Vagina (tissue), 2 donors: ENCODE data around the gene HRH2. TPM values are rescaled to one million over a fixed set of nuclear protein-coding genes. Genes with fewer than 3 reads are reported as not detected.

Experiments
- DNase-seq, 2 donors: peaks; one replicate each; pipeline ENCODE4 v3.0.0-alpha.2; 2017; ENCODE audit errors: extremely low spot score in 2 of 2
- H3K27ac ChIP-seq: fragments of 200-600 bp; sonication (generic); one replicate; pipeline ENCODE4 v1.5.1; 2019
- H3K27me3 ChIP-seq: fragments of 200-600 bp; sonication (generic); one replicate; pipeline ENCODE4 v1.5.1; 2019
- H3K36me3 ChIP-seq, 2 donors: fragments of 200-600 bp; sonication (generic); one replicate each; pipeline ENCODE4 v1.5.1; 2017 to 2019
- H3K4me1 ChIP-seq: fragments of 200-600 bp; sonication (generic); one replicate; pipeline ENCODE4 v1.5.1; 2019
- H3K4me3 ChIP-seq, 2 donors: fragments of 200-600 bp; sonication (generic); 1 replicate in 1 of 2; 2 replicates in 1 of 2; pipeline ENCODE4 v1.5.1; 2016 to 2019
- H3K9me3 ChIP-seq: fragments of 200-600 bp; sonication (generic); one replicate; pipeline ENCODE4 v1.5.1; 2019
- CTCF ChIP-seq, 3 experiments: fragments of 450-650 bp in 2 of 3; fragments of 200-600 bp in 1 of 3; sonication (generic) in 1 of 3; IDR thresholded peaks; one replicate each; pipeline ENCODE4 v1.5.1; 2017 to 2019; ENCODE audit warnings: antibody characterized with exemption in 3 of 3, mild to moderate bottlenecking in 2 of 3, moderate library complexity in 2 of 3
- POLR2A ChIP-seq, 2 donors: fragments of 450-650 bp; IDR thresholded peaks; one replicate each; pipeline ENCODE4 v1.6.1; 2017; ENCODE audit warnings: antibody characterized with exemption in 2 of 2, mild to moderate bottlenecking in 2 of 2, moderate library complexity in 2 of 2
- POLR2AphosphoS5 ChIP-seq, 2 donors: sonication (generic); formaldehyde crosslinking; IDR thresholded peaks; one replicate each; pipeline ENCODE4 v1.9.0; 2017; ENCODE audit warnings: antibody characterized with exemption in 2 of 2, mild to moderate bottlenecking in 2 of 2, low read depth in 1 of 2; ENCODE audit not compliant: insufficient read depth in 1 of 2
- intact Hi-C: fragments of 100-400 bp; cut with DNase I; formaldehyde crosslinking; loops from one replicate; pipeline ENCODE4 v1.15.1; 2023
- total RNA-seq: library from RNA; depleted of rRNA; stranded (reverse); fragments of >200 nt; gene quantifications from one replicate; pipeline ENCODE4 v1.2.3, GENCODE V29; 2016

HRH2 gene
- total RNA-seq = 0.98 TPM

- Histone ChIP-seq H3K9me3 (no peaks in the 10 kb centered on the region), H3K36me3 (no peaks in the 10 kb centered on the region), H3K4me3 (peak within 1 kb of the TSS; percentile 46 to 59), H3K27ac (no peak within 1 kb of the TSS), H3K27me3 (no peaks in the 10 kb centered on the region), H3K4me1 (no peaks in the 10 kb centered on the region)
- no peak for DNase-seq
- TF ChIP-seq POLR2AphosphoS5 (IDR thresholded peaks at IDR 0.05; ENCODE audit: insufficient read depth in 1 of 2, low read depth in 1 of 2) (no peak), POLR2A (IDR thresholded peaks at IDR 0.05) (no peak), CTCF (IDR thresholded peaks at IDR 0.05) (no peak)
- intact Hi-C loops = no loop called here
Observed at GRCh38 chr5:175657593-175658271, at the start of gene HRH2. Gene HRH2, plus strand, starts transcription at chr5:175658071. Its CDS starts 25,163 bp downstream, at chr5:175683234.

- TF ChIP-seq POLR2A (IDR thresholded peaks at IDR 0.05) (no peak), CTCF (IDR thresholded peaks at IDR 0.05) (no peak), POLR2AphosphoS5 (IDR thresholded peaks at IDR 0.05; ENCODE audit: insufficient read depth in 1 of 2, low read depth in 1 of 2) (no peak)
- no peaks in the 10 kb centered on the region for H3K9me3 ChIP-seq
- H3K4me1 ChIP-seq = no peaks in the 10 kb centered on the region
- no peak overlapping the region for H3K4me3 ChIP-seq
- no peak overlapping the region for H3K27ac ChIP-seq
- DNase-seq = no peak
- H3K36me3 ChIP-seq = no peaks in the 10 kb centered on the region
- intact Hi-C loops = no loop called here
- no peaks in the 10 kb centered on the region for H3K27me3 ChIP-seq
Observed at GRCh38 chr5:175609526-175609925, 48.3 kb upstream of the HRH2 start.

GRCh38 chr5:175610381-175610780 is 47.5 kb upstream of the HRH2 start:
- DNase-seq = no peak
- intact Hi-C loops = no loop called here
- Histone ChIP-seq H3K27me3 (no peaks in the 10 kb centered on the region), H3K36me3 (no peaks in the 10 kb centered on the region), H3K4me1 (no peaks in the 10 kb centered on the region), H3K4me3 (no peak overlapping the region), H3K9me3 (no peaks in the 10 kb centered on the region), H3K27ac (no peak overlapping the region)
- TF ChIP-seq POLR2A (IDR thresholded peaks at IDR 0.05) (no peak), POLR2AphosphoS5 (IDR thresholded peaks at IDR 0.05; ENCODE audit: insufficient read depth in 1 of 2, low read depth in 1 of 2) (no peak), CTCF (IDR thresholded peaks at IDR 0.05) (no peak)

GRCh38 chr5:175610898-175611297 is 47.0 kb upstream of the HRH2 start:
- TF ChIP-seq CTCF (IDR thresholded peaks at IDR 0.05) (no peak), POLR2AphosphoS5 (IDR thresholded peaks at IDR 0.05; ENCODE audit: insufficient read depth in 1 of 2, low read depth in 1 of 2) (no peak), POLR2A (IDR thresholded peaks at IDR 0.05) (no peak)
- intact Hi-C loops = no loop called here
- H3K36me3 ChIP-seq = no peaks in the 10 kb centered on the region

GRCh38 chr5:175614223-175614815 is 43.6 kb upstream of the HRH2 start:
- H3K4me3 ChIP-seq = no peak overlapping the region
- no peaks in the 10 kb centered on the region for H3K4me1 ChIP-seq
- no peaks in the 10 kb centered on the region for H3K27me3 ChIP-seq
- no peaks in the 10 kb centered on the region for H3K36me3 ChIP-seq
- H3K27ac ChIP-seq = no peak overlapping the region
- no peak for TF ChIP-seq POLR2A (IDR thresholded peaks at IDR 0.05)
- no peak for TF ChIP-seq POLR2AphosphoS5 (IDR thresholded peaks at IDR 0.05; ENCODE audit: insufficient read depth in 1 of 2, low read depth in 1 of 2)
- TF ChIP-seq CTCF (IDR thresholded peaks at IDR 0.05) = no peak
- intact Hi-C loops = no loop called here
- H3K9me3 ChIP-seq = no peaks in the 10 kb centered on the region
- DNase-seq = no peak

More at GRCh38 chr5:175610898-175611297, 47.0 kb upstream of the HRH2 start:
- no peak for DNase-seq
- H3K4me3 ChIP-seq = no peak overlapping the region
- H3K27me3 ChIP-seq = no peaks in the 10 kb centered on the region
- no peak overlapping the region for H3K27ac ChIP-seq
- no peaks in the 10 kb centered on the region for H3K9me3 ChIP-seq
- H3K4me1 ChIP-seq = no peaks in the 10 kb centered on the region
